ENCODE results near the gene GOLGA8S.
"Not testable (repeated sequence)": the region's sequence is repeated elsewhere in the genome, so short reads cannot be mapped to it uniquely, and the experiment has no call there.

- TF ChIP-seq, protein P1, sequence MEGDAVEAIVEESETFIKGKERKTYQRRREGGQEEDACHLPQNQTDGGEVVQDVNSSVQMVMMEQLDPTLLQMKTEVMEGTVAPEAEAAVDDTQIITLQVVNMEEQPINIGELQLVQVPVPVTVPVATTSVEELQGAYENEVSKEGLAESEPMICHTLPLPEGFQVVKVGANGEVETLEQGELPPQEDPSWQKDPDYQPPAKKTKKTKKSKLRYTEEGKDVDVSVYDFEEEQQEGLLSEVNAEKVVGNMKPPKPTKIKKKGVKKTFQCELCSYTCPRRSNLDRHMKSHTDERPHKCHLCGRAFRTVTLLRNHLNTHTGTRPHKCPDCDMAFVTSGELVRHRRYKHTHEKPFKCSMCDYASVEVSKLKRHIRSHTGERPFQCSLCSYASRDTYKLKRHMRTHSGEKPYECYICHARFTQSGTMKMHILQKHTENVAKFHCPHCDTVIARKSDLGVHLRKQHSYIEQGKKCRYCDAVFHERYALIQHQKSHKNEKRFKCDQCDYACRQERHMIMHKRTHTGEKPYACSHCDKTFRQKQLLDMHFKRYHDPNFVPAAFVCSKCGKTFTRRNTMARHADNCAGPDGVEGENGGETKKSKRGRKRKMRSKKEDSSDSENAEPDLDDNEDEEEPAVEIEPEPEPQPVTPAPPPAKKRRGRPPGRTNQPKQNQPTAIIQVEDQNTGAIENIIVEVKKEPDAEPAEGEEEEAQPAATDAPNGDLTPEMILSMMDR (IDR thresholded peaks at IDR 0.05; ENCODE audit: insufficient read depth, low read length, poor library complexity, severe bottlenecking) = not testable (repeated sequence)
- not testable (repeated sequence) for TF ChIP-seq EZH2phosphoT487 (conservative IDR thresholded peaks at IDR 0.05; ENCODE audit: low read length)
Observed at GRCh38 chr15:23362622-23363021, 8.1 kb downstream of the GOLGA8S start.

All from SU-DHL-6 (cell line).